ENCODE measurements around the gene USP40.

The USP40 gene

GRCh38 chr2:233458031-233458610 is 108.5 kb downstream of the USP40 start:
- no peak for TF ChIP-seq CTCF (IDR thresholded peaks at IDR 0.05)
- no peak for DNase-seq (ENCODE audit: low spot score)
- H3K27ac ChIP-seq, result no peak overlapping the region
- no peak overlapping the region for H3K4me3 ChIP-seq

DNA sequence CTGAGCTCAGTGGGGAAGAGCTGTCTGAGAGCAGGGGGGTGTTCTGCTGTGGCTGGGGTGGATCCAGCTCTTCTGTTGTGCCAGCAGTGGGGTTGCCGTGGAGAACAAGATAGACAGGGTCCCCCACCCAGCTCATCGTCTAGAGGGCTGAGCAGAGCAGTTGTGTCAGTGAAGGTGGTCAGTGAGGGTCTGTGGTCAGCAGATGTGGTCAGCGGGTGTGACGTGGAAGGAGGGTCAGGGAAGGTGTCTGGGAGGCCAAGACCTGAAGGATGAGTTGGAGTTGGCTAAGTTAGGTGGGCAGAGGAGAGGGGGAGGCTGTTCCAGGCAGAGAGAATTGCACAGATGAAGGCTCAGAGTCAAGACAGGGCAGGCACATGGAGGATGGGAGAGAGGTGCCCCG is 109.2 kb downstream of the USP40 start:
- Histone ChIP-seq H3K4me3 (no peak overlapping the region), H3K27ac (no peak overlapping the region)
- TF ChIP-seq CTCF (IDR thresholded peaks at IDR 0.05), result no peak
- DNase-seq (ENCODE audit: low spot score), result no peak

DNA sequence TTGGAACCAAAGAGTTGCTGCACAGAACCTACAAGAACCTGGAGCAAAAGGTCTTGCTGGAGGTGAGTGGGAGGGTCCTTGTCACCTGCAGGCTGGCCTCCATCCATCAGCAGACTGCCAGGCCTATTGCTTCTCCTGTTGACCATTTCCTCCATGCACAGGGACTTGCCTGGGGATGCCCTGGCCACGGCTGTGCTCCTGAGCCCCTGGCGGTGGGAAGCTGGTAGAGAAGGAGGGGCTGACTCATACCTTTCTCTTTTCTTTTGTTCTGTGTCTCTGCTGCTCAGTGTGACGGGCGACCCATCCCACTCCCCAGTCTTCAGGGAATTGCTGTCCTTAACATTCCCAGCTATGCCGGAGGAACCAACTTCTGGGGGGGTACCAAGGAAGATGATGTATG is 109.6 kb downstream of the USP40 start:
- TF ChIP-seq CTCF (IDR thresholded peaks at IDR 0.05), result no peak
- Histone ChIP-seq H3K27ac (no peak overlapping the region), H3K4me3 (no peak overlapping the region)
- no peak for DNase-seq (ENCODE audit: low spot score)

GRCh38 chr2:233456111-233456510 is 110.5 kb downstream of the USP40 start:
- no peak overlapping the region for H3K4me3 ChIP-seq
- DNase-seq (ENCODE audit: low spot score), result no peak
- H3K27ac ChIP-seq, result no peak overlapping the region
- TF ChIP-seq CTCF (IDR thresholded peaks at IDR 0.05), result no peak

DNA sequence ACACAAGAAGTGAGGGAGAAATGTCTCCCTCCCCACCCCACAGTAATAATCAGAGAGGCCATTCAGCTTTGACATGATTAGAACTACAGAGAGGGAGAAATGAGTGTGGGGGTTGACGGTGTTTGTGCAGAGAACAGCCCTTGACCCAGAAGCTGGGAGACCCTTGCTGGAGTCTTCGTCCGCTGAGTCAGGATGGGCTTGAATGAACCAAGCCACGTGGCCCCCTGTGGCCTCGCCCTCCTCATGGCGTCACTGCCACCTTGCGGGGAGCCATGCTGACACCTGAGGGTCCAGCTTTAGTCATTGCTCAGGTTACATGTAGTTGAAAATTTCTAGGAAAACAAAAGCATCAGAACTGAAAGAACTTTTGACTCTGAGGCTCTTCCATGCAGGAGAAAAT is 111.1 kb downstream of the USP40 start:
- no peak for TF ChIP-seq CTCF (IDR thresholded peaks at IDR 0.05)
- Histone ChIP-seq H3K27ac (no peak overlapping the region), H3K4me3 (no peak overlapping the region)
- DNase-seq (ENCODE audit: low spot score), result no peak

DNA sequence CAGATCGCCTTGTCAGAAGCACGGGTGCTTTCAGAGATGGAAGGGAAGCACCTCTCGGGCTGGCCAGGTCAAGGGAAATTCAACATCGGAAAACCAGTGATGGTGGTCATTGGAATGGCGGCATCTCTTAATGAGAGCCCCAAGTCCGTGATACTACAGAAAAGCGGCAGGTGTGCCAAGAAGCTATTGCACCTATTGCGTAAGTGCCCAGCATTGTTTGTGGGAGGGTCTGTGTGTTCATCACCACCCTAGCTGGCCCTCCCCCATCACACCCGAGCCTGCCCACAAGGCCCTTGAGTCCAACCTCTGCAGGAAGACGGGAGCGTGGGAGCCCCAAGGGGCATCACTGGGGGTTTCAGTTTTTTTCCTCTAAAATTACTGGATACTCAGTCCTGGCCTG is 111.6 kb downstream of the USP40 start:
- DNase-seq (ENCODE audit: low spot score), result no peak
- no peak for TF ChIP-seq CTCF (IDR thresholded peaks at IDR 0.05)

GRCh38 chr2:233453916-233454315 is 112.7 kb downstream of the USP40 start:
- Histone ChIP-seq H3K27ac (no peak overlapping the region), H3K4me3 (no peak overlapping the region)
- no peak for DNase-seq (ENCODE audit: low spot score)
- TF ChIP-seq CTCF (IDR thresholded peaks at IDR 0.05), result no peak

More for the DNA sequence above, 111.6 kb downstream of the USP40 start:
- no peak overlapping the region for H3K4me3 ChIP-seq
- no peak overlapping the region for H3K27ac ChIP-seq

Measured in coronary artery (tissue), 2 donors.